Measurements from ENCODE around the gene STX1B. TPM values are rescaled to one million over a fixed set of nuclear protein-coding genes. Genes with fewer than 3 reads are reported as not detected.

STX1B gene
- total and polyA plus RNA-seq, 2 donors (not counting 3 experiments of a cell fraction or from before 2014, with no cell fraction given) = 0.11 to 0.14 TPM

GRCh38 chr16:31000671-31001382 is 9.6 kb downstream of the STX1B start:
- DNase-seq (ENCODE audit: low read depth, low spot score) (no peak), FAIRE-seq (no peak)
- TF ChIP-seq, protein P1, sequence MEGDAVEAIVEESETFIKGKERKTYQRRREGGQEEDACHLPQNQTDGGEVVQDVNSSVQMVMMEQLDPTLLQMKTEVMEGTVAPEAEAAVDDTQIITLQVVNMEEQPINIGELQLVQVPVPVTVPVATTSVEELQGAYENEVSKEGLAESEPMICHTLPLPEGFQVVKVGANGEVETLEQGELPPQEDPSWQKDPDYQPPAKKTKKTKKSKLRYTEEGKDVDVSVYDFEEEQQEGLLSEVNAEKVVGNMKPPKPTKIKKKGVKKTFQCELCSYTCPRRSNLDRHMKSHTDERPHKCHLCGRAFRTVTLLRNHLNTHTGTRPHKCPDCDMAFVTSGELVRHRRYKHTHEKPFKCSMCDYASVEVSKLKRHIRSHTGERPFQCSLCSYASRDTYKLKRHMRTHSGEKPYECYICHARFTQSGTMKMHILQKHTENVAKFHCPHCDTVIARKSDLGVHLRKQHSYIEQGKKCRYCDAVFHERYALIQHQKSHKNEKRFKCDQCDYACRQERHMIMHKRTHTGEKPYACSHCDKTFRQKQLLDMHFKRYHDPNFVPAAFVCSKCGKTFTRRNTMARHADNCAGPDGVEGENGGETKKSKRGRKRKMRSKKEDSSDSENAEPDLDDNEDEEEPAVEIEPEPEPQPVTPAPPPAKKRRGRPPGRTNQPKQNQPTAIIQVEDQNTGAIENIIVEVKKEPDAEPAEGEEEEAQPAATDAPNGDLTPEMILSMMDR (IDR thresholded peaks at IDR 0.05; ENCODE audit: extremely low read depth in 1 of 2, insufficient read depth in 1 of 2, low read depth in 1 of 2, low read length in 2 of 2) = no peak
- no peak for TF ChIP-seq POLR2A (IDR thresholded peaks at IDR 0.05; ENCODE audit: low read depth, low read length)
- no peak for TF ChIP-seq FOS (IDR thresholded peaks at IDR 0.05; ENCODE audit: borderline replicate concordance, insufficient read depth, low read length)
- no peak for TF ChIP-seq JUN (IDR thresholded peaks at IDR 0.05; ENCODE audit: borderline replicate concordance, insufficient read depth, insufficient read length, low read depth)
- no peak for TF ChIP-seq GATA2 (IDR thresholded peaks at IDR 0.05; ENCODE audit: insufficient read depth, insufficient read length, low read depth, low read length)
- TF ChIP-seq EZH2 (IDR thresholded peaks at IDR 0.05; ENCODE audit: borderline replicate concordance, low read depth, low read length, severe bottlenecking) = no peak
- TF ChIP-seq POLR2AphosphoS5 (IDR thresholded peaks at IDR 0.05; ENCODE audit: insufficient read depth, low read depth, low read length) = no peak
- TF ChIP-seq, protein P2, sequence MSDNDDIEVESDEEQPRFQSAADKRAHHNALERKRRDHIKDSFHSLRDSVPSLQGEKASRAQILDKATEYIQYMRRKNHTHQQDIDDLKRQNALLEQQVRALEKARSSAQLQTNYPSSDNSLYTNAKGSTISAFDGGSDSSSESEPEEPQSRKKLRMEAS (IDR thresholded peaks at IDR 0.05; ENCODE audit: insufficient read depth, insufficient read length) = no peak
- no peak for TF ChIP-seq MYC (IDR thresholded peaks at IDR 0.05; ENCODE audit: low read depth, low read length)
- Histone ChIP-seq H2AFZ (ENCODE audit: low read depth, low read length) (no peak overlapping the region), H3K27ac (ENCODE audit: insufficient read depth, low read depth, low read length) (no peak overlapping the region), H3K9ac (replicated peaks; ENCODE audit: extremely low read depth, insufficient read depth, low read length) (no peak overlapping the region), H4K20me1 (replicated peaks; ENCODE audit: control insufficient read depth, extremely low read depth, insufficient read depth, low read length) (no peaks in the 10 kb centered on the region), H3K4me1 (ENCODE audit: control insufficient read depth, extremely low read depth, insufficient read depth, low read length) (no peaks in the 10 kb centered on the region), H3K27me3 (ENCODE audit: control insufficient read depth in 2 of 2, insufficient read depth in 2 of 2, low read length in 2 of 2) (peaks cover 0 to under 1% of the 10 kb centered on the region in 2 experiments), H3K79me2 (ENCODE audit: control insufficient read depth, insufficient read depth, low read length) (no peaks in the 10 kb centered on the region), H3K9me3 (replicated peaks; ENCODE audit: control insufficient read depth, insufficient read depth, low read length) (no peaks in the 10 kb centered on the region), H3K4me3 (replicated peaks in 1 of 3; ENCODE audit: insufficient read depth in 1 of 3, low read depth in 1 of 3, low read length in 3 of 3) (no peak overlapping the region), H3K9me1 (replicated peaks; ENCODE audit: control insufficient read depth, extremely low read depth, insufficient read depth, low read length) (no peaks in the 10 kb centered on the region), H3K4me2 (ENCODE audit: insufficient read depth, low read length) (no peak overlapping the region), H3K36me3 (ENCODE audit: control insufficient read depth in 2 of 2, extremely low read depth in 1 of 2, insufficient read depth in 2 of 2, low read length in 2 of 2) (no peaks in the 10 kb centered on the region)
- ChIA-PET CTCF (no interaction called here), POLR2A (no interaction called here)
- BruUV-seq (replicated peaks) = no TSS peak
- dilution Hi-C loops (cut with MboI; ENCODE audit: extremely low pct_ligation_motif_present, low sequenced_read_pairs) (no loop called here), intact Hi-C loops (cut with micrococcal nuclease) (no loop called here)

Data from endothelial cell of umbilical vein (primary cell).